HL-60 (cell line): Measurements from ENCODE around the gene GJC1.
A peak's percentile ranks its signal among the peaks of the same experiment; 100 is the strongest.

Source experiments
- DNase-seq, 2 experiments: peaks; one replicate each; pipeline ENCODE4 v3.0.0-alpha.2; 2010 to 2020; ENCODE audit warnings: low read depth in 1 of 2, low spot score in 1 of 2
- H3K27ac ChIP-seq: fragments of 250-450 bp; sonication (Bioruptor Pico); replicated peaks from 2 replicates; pipeline ENCODE4 v1.5.1; 2020; ENCODE audit warnings: mild to moderate bottlenecking, moderate library complexity
- H3K27me3 ChIP-seq: fragments of 250-450 bp; sonication (Bioruptor Pico); 2 replicates; pipeline ENCODE4 v1.5.1; 2021; ENCODE audit warnings: mild to moderate bottlenecking, moderate library complexity; ENCODE audit not compliant: insufficient read depth, poor library complexity, severe bottlenecking
- H3K4me3 ChIP-seq: replicated peaks from 2 replicates; pipeline ENCODE4 v1.5.1; 2011; ENCODE audit warnings: mild to moderate bottlenecking, control low read depth, low read length; ENCODE audit not compliant: insufficient read depth
- CTCF ChIP-seq: IDR thresholded peaks from one replicate; pipeline ENCODE4 v1.5.1; 2011; ENCODE audit warnings: low read length, control low read depth, inconsistent platforms; ENCODE audit not compliant: insufficient read depth
- GABPA ChIP-seq: IDR thresholded peaks from 2 replicates; pipeline ENCODE4 v1.6.1; 2012; ENCODE audit warnings: low read depth
- POLR2AphosphoS5 ChIP-seq: IDR thresholded peaks from 2 replicates; pipeline ENCODE4 v1.6.1; 2012; ENCODE audit warnings: low read depth
- REST ChIP-seq: IDR thresholded peaks from 2 replicates; pipeline ENCODE4 v1.6.1; 2012; ENCODE audit warnings: low read depth; ENCODE audit not compliant: insufficient replicate concordance
- SPI1 ChIP-seq: IDR thresholded peaks from 2 replicates; pipeline ENCODE4 v1.6.1; 2012; ENCODE audit warnings: low read depth, mild to moderate bottlenecking, borderline replicate concordance

Gene GJC1

DNA sequence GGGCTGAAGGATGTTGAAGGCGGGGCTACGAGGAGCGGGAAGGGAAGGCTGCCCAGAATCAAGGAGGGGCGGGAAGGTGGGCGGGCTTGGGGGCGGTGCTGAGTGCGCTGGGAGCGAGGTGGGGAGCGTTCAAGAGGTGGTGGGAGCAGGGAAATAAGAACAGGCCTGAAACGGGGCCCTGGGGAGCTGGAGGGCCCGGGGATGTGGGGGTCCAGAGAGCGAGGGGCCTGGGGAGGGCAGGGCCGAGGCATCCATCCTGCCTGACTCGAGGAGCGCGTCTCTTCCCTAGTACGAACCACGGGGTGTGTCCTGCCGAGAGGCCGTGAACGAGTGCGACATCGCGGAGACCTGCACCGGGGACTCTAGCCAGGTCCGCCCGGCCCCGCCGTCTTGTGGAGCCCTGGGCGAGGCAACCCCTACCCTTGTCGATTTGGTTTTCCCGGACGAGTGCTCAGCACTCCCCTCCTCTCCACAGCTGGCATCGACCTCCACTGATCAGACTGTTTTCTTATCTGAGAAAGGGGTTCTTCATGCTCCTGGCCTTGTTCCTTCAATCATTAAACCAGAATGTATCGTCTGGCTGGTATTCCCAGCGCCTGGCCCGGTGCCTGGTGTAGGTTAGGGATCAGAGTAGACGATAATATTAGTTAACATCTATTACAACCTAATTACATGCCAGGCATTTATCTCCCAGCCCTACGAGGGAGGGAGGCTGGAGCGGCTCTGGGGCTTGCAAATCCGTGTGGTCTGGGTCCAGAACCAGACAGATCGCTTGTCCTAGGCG lies 54.1 kb downstream of the GJC1 start:
- no peaks in the 10 kb centered on the region for H3K27me3 ChIP-seq
- H3K4me3 ChIP-seq, result peak overlapping the region; percentile 67
- no peak overlapping the region for H3K27ac ChIP-seq
- no peak for DNase-seq
- TF ChIP-seq GABPA, result no peak
- no peak for TF ChIP-seq SPI1
- no peak for TF ChIP-seq CTCF
- no peak for TF ChIP-seq REST
- no peak for TF ChIP-seq POLR2AphosphoS5

DNA sequence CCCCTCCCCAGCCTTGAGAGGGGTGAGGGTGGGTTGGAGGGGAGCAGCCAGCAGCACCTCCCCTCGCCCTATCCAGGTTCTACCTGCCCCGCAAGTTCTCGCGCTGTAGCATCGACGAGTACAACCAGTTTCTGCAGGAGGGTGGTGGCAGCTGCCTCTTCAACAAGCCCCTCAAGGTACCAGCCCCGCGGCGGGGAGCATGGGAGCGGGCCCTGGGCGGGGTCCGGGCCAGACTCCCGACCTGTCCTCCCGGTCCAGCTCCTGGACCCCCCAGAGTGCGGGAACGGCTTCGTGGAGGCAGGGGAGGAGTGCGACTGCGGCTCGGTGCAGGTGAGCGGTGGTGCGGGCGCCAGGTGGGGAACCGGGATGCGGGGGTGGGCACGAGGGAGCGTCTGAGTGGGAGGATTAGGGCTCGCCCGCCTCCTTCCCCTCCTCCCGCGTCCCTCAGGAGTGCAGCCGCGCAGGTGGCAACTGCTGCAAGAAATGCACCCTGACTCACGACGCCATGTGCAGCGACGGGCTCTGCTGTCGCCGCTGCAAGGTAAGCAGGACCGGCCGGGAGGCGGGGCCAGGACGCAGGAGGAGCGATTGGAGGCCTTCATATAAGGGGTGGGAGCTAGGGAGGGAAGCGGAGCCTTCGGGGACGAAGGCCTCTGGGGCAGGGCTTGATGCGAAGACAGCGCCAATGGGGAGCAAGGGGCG lies 54.8 kb downstream of the GJC1 start:
- H3K4me3 ChIP-seq, result peak overlapping the region; percentile 67
- 0 out of 2 replicates have a peak, but pooled peaks have one; percentile 31 for TF ChIP-seq POLR2AphosphoS5
- no peak for TF ChIP-seq CTCF
- DNase-seq, result peak; percentile 96 to 97
- no peaks in the 10 kb centered on the region for H3K27me3 ChIP-seq
- H3K27ac ChIP-seq, result no peak overlapping the region

DNA sequence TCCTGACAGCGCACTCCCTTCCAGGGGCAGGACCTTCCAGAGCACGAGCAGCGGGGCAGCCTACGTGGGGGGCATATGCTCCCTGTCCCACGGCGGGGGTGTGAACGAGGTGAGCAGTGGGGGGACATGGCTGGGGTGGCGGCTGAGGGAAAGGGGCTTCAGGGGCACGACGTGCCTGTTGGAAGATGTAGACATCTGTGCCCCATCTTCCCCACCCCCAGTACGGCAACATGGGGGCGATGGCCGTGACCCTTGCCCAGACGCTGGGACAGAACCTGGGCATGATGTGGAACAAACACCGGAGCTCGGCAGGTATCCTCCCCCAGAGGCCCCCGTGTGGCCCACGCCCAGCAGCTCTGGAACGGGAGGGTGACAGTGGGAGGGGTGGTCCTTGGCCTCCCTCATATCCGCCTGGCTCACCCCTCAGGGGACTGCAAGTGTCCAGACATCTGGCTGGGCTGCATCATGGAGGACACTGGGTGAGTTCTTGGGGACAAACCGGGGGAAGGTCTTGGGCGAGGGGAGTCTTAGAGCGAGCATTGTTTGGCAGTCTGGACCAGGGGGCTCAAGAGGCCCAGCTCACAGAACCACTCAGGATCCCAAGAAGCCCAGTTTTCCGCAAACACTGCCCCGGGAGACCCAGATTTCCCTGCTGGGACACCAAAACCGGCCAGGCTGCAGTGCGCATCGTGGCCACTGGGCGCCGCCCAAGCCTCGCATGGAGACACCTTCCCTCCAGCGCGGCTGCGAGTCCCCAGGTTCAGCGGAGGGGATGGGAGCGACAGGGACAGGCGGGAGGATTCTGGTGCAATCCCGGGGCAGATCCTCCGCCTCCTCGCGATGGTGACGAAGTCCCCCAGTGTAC lies 55.6 kb downstream of the GJC1 start:
- Histone ChIP-seq H3K27me3 (no peaks in the 10 kb centered on the region), H3K4me3 (peak overlapping the region; percentile 67), H3K27ac (no peak overlapping the region)
- TF ChIP-seq SPI1 (no peak), CTCF (peak; percentile 95)
- DNase-seq, result peak in 1 of 2 experiments; percentile 86

DNA sequence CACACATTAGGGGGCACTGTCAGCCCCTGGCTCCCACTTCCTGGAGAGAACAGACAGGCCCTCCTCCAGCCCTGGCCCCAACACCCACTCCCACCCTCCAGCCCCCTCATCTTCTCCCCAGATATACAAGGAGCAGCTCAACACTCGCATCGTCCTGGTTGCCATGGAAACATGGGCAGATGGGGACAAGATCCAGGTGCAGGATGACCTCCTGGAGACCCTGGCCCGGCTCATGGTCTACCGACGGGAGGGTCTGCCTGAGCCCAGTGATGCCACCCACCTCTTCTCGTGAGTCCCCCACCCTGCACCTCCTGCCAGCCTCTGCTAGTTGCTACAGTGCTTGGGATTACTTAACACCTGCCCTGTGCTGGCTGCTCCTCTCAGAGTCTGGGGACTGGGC lies 56.9 kb downstream of the GJC1 start:
- no peak for DNase-seq
- Histone ChIP-seq H3K27me3 (no peaks in the 10 kb centered on the region), H3K4me3 (no peak overlapping the region), H3K27ac (no peak overlapping the region)
- no peak for TF ChIP-seq GABPA
- no peak for TF ChIP-seq CTCF
- TF ChIP-seq POLR2AphosphoS5, result no peak
- TF ChIP-seq SPI1, result no peak
- TF ChIP-seq REST, result no peak
